Fibroblast of lung (primary cell): ENCODE measurements around the gene PCDH15.
"Not testable (repeated sequence)": the region's sequence is repeated elsewhere in the genome, so short reads cannot be mapped to it uniquely, and the experiment has no call there.

ENCODE experiments used
- CTCF ChIP-seq, 2 donors: IDR thresholded peaks in 1 of 2; conservative IDR thresholded peaks in 1 of 2; 1 replicate in 1 of 2; 2 replicates in 1 of 2; pipeline ENCODE4 v1.5.1; 2011 to 2012; ENCODE audit warnings: low read length in 2 of 2, control low read depth in 1 of 2, inconsistent platforms in 1 of 2, low read depth in 1 of 2, mild to moderate bottlenecking in 1 of 2
- EZH2 ChIP-seq: IDR thresholded peaks from 2 replicates; pipeline ENCODE4 v1.5.1; 2012; ENCODE audit warnings: low read length, control low read depth, mild to moderate bottlenecking; ENCODE audit errors: missing control alignments

- not testable (repeated sequence) for TF ChIP-seq CTCF (conservative IDR thresholded peaks at IDR 0.05 in 1 of 2, IDR thresholded peaks at IDR 0.05 in 1 of 2; ENCODE audit: low read depth in 1 of 2, low read length in 2 of 2); EZH2
These were observed 406.4 kb downstream of the PCDH15 start for GRCh38 chr10:54394598-54394997.
